Peyer's patch (tissue), 4 donors: ENCODE data around the gene GRIP1. TPM values are rescaled to one million over a fixed set of nuclear protein-coding genes. Genes with fewer than 3 reads are reported as not detected.

ENCODE experiments used
- DNase-seq, 3 donors: peaks; one replicate each; pipeline ENCODE4 v3.0.0-alpha.2; 2017 to 2019
- H3K27ac ChIP-seq, 4 donors: fragments of 200-600 bp; sonication (generic); one replicate each; pipeline ENCODE4 v1.5.1; 2016 to 2019
- H3K27me3 ChIP-seq, 2 donors: fragments of 200-600 bp; sonication (generic); one replicate each; pipeline ENCODE4 v1.5.1; 2019
- H3K36me3 ChIP-seq, 3 donors: fragments of 200-600 bp; sonication (generic); one replicate each; pipeline ENCODE4 v1.5.1; 2016 to 2019
- H3K4me1 ChIP-seq, 4 donors: fragments of 200-600 bp; sonication (generic); one replicate each; pipeline ENCODE4 v1.5.1; 2016 to 2019
- H3K4me3 ChIP-seq, 4 donors: fragments of 200-600 bp; sonication (generic); 1 replicate in 3 of 4; 2 replicates in 1 of 4; pipeline ENCODE4 v1.5.1; 2016 to 2019; ENCODE audit warnings: mild to moderate bottlenecking in 1 of 4
- H3K9me3 ChIP-seq, 4 donors: fragments of 200-600 bp; sonication (generic); one replicate each; pipeline ENCODE4 v1.5.1; 2016 to 2019; ENCODE audit warnings: mild to moderate bottlenecking in 1 of 4
- CTCF ChIP-seq, 6 experiments: fragments of 450-650 bp in 4 of 6; fragments of 200-600 bp in 2 of 6; sonication (generic) in 1 of 6; IDR thresholded peaks; one replicate each; pipeline ENCODE4 v1.5.1; 2017 to 2019; ENCODE audit warnings: antibody characterized with exemption in 6 of 6, mild to moderate bottlenecking in 3 of 6, moderate library complexity in 1 of 6
- POLR2A ChIP-seq, 2 donors: fragments of 450-650 bp; IDR thresholded peaks; one replicate each; pipeline ENCODE4 v1.5.1; 2017; ENCODE audit warnings: antibody characterized with exemption in 2 of 2, mild to moderate bottlenecking in 2 of 2, moderate library complexity in 2 of 2
- total RNA-seq, 4 donors: library from RNA; depleted of rRNA; stranded (reverse); fragments of >200 nt; gene quantifications; one replicate each; pipeline ENCODE4 v1.1.0, GENCODE V29; 2016

The GRIP1 gene
- total RNA-seq, 4 donors from 2014 or later, result 0.66 to 5.2 (median 1.4) TPM

GRCh38 chr12:66627988-66628317 lies 50.9 kb downstream of the GRIP1 start:
- DNase-seq, result no peak
- no peak overlapping the region for H3K4me3 ChIP-seq
- no peaks in the 10 kb centered on the region for H3K9me3 ChIP-seq
- no peaks in the 10 kb centered on the region for H3K27me3 ChIP-seq
- no peaks in the 10 kb centered on the region for H3K4me1 ChIP-seq
- no peaks in the 10 kb centered on the region for H3K36me3 ChIP-seq
- TF ChIP-seq CTCF (IDR thresholded peaks at IDR 0.05), result no peak
- TF ChIP-seq POLR2A (IDR thresholded peaks at IDR 0.05), result no peak
- no peak overlapping the region for H3K27ac ChIP-seq

GRCh38 chr12:66627270-66627987 lies 51.4 kb downstream of the GRIP1 start:
- no peak overlapping the region for H3K4me3 ChIP-seq
- H3K27ac ChIP-seq, result no peak overlapping the region
- H3K9me3 ChIP-seq, result no peaks in the 10 kb centered on the region
- no peaks in the 10 kb centered on the region for H3K4me1 ChIP-seq
- no peaks in the 10 kb centered on the region for H3K36me3 ChIP-seq
- no peaks in the 10 kb centered on the region for H3K27me3 ChIP-seq
- no peak for DNase-seq
- no peak for TF ChIP-seq CTCF (IDR thresholded peaks at IDR 0.05)
- TF ChIP-seq POLR2A (IDR thresholded peaks at IDR 0.05), result no peak

GRCh38 chr12:66624806-66625205 lies 54.1 kb downstream of the GRIP1 start:
- no peak overlapping the region for H3K4me3 ChIP-seq
- no peak for TF ChIP-seq POLR2A (IDR thresholded peaks at IDR 0.05)
- TF ChIP-seq CTCF (IDR thresholded peaks at IDR 0.05), result no peak
- no peak for DNase-seq
- H3K36me3 ChIP-seq, result no peaks in the 10 kb centered on the region
- H3K4me1 ChIP-seq, result no peaks in the 10 kb centered on the region
- H3K9me3 ChIP-seq, result no peaks in the 10 kb centered on the region
- H3K27ac ChIP-seq, result no peak overlapping the region
- H3K27me3 ChIP-seq, result no peaks in the 10 kb centered on the region

- TF ChIP-seq CTCF (IDR thresholded peaks at IDR 0.05) (no peak), POLR2A (IDR thresholded peaks at IDR 0.05) (no peak)
- DNase-seq, result no peak
- no peaks in the 10 kb centered on the region for H3K4me1 ChIP-seq
Measured at GRCh38 chr12:66623455-66623854, 55.4 kb downstream of the GRIP1 start.

GRCh38 chr12:66620688-66621087 lies 58.2 kb downstream of the GRIP1 start:
- no peaks in the 10 kb centered on the region for H3K4me1 ChIP-seq
- no peak for DNase-seq
- no peaks in the 10 kb centered on the region for H3K9me3 ChIP-seq
- no peak overlapping the region for H3K4me3 ChIP-seq
- no peak overlapping the region for H3K27ac ChIP-seq
- TF ChIP-seq CTCF (IDR thresholded peaks at IDR 0.05) (no peak), POLR2A (IDR thresholded peaks at IDR 0.05) (no peak)
- H3K27me3 ChIP-seq, result no peaks in the 10 kb centered on the region
- H3K36me3 ChIP-seq, result no peaks in the 10 kb centered on the region

More at GRCh38 chr12:66623455-66623854, 55.4 kb downstream of the GRIP1 start:
- H3K27me3 ChIP-seq, result no peaks in the 10 kb centered on the region
- H3K9me3 ChIP-seq, result no peaks in the 10 kb centered on the region
- H3K27ac ChIP-seq, result no peak overlapping the region
- no peaks in the 10 kb centered on the region for H3K36me3 ChIP-seq
- H3K4me3 ChIP-seq, result no peak overlapping the region

GRCh38 chr12:66620026-66620425 lies 58.9 kb downstream of the GRIP1 start:
- Histone ChIP-seq H3K4me3 (no peak overlapping the region), H3K27me3 (no peaks in the 10 kb centered on the region), H3K27ac (no peak overlapping the region), H3K9me3 (no peaks in the 10 kb centered on the region), H3K4me1 (no peaks in the 10 kb centered on the region), H3K36me3 (no peaks in the 10 kb centered on the region)
- no peak for DNase-seq
- TF ChIP-seq POLR2A (IDR thresholded peaks at IDR 0.05) (no peak), CTCF (IDR thresholded peaks at IDR 0.05) (no peak)
